ENCODE results near the gene ZPR1.
A peak's percentile ranks its signal among the peaks of the same experiment; 100 is the strongest.
"Not testable (repeated sequence)": the region's sequence is repeated elsewhere in the genome, so short reads cannot be mapped to it uniquely, and the experiment has no call there.

Gene ZPR1, protein sequence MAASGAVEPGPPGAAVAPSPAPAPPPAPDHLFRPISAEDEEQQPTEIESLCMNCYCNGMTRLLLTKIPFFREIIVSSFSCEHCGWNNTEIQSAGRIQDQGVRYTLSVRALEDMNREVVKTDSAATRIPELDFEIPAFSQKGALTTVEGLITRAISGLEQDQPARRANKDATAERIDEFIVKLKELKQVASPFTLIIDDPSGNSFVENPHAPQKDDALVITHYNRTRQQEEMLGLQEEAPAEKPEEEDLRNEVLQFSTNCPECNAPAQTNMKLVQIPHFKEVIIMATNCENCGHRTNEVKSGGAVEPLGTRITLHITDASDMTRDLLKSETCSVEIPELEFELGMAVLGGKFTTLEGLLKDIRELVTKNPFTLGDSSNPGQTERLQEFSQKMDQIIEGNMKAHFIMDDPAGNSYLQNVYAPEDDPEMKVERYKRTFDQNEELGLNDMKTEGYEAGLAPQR

DNA sequence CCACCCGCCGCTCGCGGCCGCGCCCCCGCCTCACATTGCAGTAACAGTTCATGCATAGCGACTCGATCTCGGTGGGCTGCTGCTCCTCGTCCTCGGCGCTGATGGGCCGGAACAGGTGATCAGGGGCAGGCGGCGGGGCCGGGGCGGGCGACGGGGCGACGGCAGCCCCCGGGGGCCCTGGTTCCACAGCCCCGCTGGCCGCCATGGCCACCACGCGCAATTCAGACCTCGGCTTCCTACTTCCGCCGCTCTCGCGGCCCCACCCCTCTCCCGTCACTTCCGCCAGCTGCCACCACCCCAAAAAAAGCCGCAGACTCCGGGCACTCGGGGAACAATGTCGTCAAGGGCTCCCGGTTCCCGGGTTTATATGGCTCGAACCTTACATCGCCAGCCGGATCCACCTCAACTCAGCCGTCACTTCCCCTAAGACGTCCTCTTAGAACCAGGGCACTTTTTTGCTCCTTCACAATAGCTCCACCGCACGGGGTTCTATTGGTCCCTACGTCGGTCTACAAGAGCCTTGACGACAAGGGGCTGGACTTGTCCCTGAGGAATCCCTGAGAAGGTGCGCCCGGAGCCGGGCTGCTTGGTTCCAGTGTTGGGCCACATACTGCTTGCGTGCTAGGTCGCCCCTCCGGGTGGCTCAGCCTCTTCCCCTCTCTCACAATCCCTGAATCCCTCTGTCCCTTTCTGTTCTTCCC lies at the start of gene ZPR1:
ZPR1 (minus strand) TSS at position 238 of the 701 bp plus-strand sequence; CDS start at position 205, 33 bp downstream.
- TF ChIP-seq ZNF274 (IDR thresholded peaks at IDR 0.05; ENCODE audit: low read depth, low read length) = no peak
- peak within 1 kb of the TSS; percentile 84 for H3K4me3 ChIP-seq (ENCODE audit: low read length)

DNA sequence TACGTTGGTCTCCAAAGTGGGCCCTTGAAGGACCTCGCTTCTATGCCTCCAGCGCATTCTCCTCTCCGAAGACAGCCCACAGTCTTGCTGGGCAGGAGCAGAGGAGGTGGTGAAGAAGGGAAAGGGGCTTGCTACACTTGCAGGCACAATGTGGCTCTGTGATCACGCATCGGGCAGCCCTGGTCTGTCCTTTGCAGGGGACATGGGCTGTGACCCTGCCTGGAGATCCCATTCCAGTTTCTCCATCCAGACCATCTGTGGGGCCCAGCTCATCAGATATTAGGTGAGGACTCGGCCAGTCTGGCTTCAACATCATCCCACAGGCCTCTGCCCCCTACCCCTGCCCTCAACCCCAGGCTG lies 48.8 kb upstream of the ZPR1 start:
- no peak overlapping the region for H3K4me3 ChIP-seq (ENCODE audit: low read length)
- no peak for TF ChIP-seq ZNF274 (IDR thresholded peaks at IDR 0.05; ENCODE audit: low read depth, low read length)

DNA sequence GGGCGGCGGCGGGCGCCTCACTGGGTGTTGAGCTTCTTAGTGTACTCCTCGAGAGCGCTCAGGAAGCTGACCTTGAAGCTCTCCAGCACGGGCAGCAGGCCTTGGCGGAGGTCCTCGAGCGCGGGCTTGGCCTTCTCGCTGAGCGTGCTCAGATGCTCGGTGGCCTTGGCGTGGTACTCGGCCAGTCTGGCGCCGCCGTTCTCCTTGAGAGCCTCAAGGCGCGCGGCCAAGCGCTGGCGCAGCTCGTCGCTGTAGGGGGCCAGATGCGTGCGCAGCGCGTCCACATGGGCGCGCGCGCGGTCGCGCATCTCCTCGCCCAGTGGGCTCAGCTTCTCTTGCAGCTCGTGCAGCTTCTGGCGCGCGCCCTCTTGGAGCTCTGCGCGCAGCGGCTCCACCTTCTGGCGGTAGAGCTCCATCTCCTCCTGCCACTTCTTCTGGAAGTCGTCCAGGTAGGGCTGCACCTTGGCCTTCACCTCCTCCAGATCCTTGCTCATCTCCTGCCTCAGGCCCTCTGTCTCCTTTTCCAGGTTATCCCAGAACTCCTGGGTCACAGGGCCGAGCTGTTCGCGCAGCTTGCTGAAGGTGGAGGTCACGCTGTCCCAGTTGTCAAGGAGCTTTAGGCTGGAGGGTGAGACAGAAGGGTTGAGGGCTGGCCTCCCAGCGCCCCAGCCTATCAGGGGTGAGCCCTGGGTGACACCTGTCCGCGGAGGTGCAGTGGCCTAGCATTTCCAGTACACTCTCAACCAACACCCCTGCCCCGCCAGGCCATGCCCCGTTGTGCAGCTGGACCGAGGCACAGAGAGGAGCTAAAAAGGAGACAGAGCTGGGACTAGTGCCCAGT lies 48.2 kb upstream of the ZPR1 start:
- no peak for TF ChIP-seq ZNF274 (IDR thresholded peaks at IDR 0.05; ENCODE audit: low read depth, low read length)
- H3K4me3 ChIP-seq (ENCODE audit: low read length) = peak overlapping the region; percentile 3; the same call in 1 of the 2 replicates

DNA sequence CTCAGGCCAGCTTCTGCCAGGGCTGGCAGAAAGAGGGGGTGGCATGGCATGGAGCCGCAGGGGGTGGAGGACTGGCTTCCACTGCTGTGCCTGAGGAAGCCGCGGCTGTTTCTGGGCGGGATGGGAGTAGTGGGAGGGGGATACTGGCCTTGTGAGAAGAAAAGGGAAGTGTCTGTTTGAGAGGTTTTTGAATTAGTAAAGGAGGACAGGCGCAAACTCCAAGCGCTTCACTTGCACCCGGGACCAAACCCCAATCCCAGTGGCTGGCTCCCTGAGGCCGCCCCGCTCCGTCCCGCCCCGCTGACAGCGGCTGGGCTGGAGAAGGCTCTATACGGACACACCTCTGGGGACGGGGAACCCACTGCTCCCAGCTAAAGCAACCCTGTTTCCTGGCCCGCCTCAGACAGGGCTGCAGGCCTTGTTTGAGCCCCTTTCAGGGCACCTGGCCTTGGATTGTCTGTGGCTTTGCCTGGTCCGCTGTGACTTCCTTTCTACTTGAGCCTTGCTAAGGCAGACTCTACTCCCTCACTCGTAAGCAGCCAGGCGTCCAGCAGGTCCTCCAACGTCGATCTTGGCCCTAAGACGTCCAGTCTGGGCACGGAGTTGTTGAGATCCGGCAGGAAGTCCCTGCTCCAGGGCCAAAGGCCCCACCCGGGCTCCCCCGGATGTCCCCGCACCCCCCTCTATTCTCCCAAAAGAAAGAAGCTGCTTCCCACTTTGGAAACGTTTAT lies 47.4 kb upstream of the ZPR1 start:
- TF ChIP-seq ZNF274 (IDR thresholded peaks at IDR 0.05; ENCODE audit: low read depth, low read length) = no peak
- peak overlapping the region; percentile 3; the same call in 1 of the 2 replicates for H3K4me3 ChIP-seq (ENCODE audit: low read length)

DNA sequence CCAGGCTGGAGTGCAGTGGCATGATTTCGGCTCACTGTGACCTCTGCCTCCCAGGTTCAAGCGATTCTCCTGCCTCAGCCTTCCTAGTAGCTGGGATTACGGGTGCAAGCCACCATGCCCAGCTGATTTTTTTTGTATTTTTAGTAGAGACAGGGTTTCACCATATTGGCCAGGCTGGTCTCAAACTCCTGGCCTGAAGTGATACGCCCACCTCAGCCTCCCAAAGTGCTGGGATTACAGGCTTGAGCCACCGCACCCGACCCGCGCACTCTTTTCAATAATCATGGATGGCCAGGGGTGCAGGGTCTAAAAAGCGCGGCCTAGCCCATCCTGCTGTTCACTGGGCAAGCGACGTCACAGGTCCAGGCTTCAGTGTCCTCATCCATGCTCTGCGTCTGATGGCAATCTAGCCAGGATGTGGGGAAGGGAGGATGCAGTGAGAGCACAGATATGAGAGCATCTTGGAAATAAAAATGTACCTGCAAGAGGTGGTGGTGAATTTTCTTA lies 46.8 kb upstream of the ZPR1 start:
- H3K4me3 ChIP-seq (ENCODE audit: low read length) = not testable (repeated sequence)

DNA sequence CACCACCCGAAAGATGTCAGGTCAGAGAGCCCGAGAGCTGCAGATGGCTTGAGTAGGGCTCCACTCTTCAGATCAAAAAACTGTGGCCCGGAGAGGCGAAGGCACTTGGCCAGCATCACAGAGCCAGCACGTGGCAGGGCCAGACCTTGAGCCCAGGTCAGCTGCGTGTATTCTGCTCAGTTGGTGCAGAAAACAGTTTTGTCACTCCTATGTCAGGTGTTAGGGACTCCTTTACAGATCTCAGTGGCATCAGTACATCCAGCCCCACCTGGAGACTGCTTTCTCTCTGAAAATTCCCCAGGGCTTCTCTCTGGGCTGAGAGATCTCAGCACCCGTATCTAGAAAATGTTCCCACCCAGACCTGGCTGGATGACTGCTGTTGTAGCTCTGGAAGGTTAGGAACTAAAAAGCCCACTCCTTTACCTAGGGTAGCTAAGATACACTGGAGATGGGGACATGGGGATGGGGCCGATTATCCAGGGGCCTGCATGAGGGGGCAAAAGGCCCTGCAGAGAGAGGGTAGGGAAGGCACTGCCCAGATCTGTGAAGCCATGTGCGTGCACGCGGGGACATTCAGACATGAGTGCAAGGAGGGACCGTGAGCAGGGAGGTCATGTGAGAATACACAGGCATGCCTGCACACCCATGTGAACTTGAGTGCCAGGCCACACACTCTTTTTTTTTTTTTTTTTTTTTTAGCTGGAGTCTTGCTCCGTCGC lies 46.2 kb upstream of the ZPR1 start:
- TF ChIP-seq ZNF274 (IDR thresholded peaks at IDR 0.05; ENCODE audit: low read depth, low read length) = no peak
- H3K4me3 ChIP-seq (ENCODE audit: low read length) = no peak overlapping the region

DNA sequence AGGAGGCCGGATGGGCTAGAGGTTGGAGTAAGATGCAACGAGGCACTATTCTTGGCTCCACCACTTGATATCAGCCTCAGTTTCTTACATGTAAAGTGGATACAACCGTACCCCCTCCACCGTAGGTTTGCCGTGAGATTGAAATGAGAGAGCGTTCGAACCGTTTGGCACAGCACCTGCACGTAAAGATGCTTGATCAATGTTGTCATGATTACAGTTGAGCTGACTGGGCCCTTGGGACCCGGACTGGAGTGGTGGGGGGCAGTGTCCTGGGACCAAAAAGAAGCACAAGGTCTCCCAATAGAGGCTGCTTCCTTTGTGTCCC lies 45.6 kb upstream of the ZPR1 start:
- TF ChIP-seq ZNF274 (IDR thresholded peaks at IDR 0.05; ENCODE audit: low read depth, low read length) = no peak
- no peak overlapping the region for H3K4me3 ChIP-seq (ENCODE audit: low read length)

DNA sequence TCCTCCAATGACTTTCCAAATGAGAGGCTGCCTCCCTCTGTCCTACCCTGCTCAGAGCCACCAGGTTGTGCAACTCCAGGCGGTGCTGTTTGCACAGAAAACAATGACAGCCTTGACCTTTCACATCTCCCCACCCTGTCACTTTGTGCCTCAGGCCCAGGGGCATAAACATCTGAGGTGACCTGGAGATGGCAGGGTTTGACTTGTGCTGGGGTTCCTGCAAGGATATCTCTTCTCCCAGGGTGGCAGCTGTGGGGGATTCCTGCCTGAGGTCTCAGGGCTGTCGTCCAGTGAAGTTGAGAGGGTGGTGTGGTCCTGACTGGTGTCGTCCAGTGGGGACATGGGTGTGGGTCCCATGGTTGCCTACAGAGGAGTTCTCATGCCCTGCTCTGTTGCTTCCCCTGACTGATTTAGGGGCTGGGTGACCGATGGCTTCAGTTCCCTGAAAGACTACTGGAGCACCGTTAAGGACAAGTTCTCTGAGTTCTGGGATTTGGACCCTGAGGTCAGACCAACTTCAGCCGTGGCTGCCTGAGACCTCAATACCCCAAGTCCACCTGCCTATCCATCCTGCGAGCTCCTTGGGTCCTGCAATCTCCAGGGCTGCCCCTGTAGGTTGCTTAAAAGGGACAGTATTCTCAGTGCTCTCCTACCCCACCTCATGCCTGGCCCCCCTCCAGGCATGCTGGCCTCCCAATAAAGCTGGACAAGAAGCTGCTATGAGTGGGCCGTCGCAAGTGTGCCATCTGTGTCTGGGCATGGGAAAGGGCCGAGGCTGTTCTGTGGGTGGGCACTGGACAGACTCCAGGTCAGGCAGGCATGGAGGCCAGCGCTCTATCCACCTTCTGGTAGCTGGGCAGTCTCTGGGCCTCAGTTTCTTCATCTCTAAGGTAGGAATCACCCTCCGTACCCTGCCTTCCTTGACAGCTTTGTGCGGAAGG lies 44.8 kb upstream of the ZPR1 start:
- no peak for TF ChIP-seq ZNF274 (IDR thresholded peaks at IDR 0.05; ENCODE audit: low read depth, low read length)
- H3K4me3 ChIP-seq (ENCODE audit: low read length) = no peak overlapping the region

DNA sequence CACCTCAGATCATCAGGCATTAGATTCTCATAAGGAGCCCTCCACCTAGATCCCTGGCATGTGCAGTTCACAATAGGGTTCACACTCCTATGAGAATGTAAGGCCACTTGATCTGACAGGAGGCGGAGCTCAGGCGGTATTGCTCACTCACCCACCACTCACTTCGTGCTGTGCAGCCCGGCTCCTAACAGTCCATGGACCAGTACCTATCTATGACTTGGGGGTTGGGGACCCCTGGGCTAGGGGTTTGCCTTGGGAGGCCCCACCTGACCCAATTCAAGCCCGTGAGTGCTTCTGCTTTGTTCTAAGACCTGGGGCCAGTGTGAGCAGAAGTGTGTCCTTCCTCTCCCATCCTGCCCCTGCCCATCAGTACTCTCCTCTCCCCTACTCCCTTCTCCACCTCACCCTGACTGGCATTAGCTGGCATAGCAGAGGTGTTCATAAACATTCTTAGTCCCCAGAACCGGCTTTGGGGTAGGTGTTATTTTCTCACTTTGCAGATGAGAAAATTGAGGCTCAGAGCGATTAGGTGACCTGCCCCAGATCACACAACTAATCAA lies 44.0 kb upstream of the ZPR1 start:
- no peak overlapping the region for H3K4me3 ChIP-seq (ENCODE audit: low read length)
- no peak for TF ChIP-seq ZNF274 (IDR thresholded peaks at IDR 0.05; ENCODE audit: low read depth, low read length)

DNA sequence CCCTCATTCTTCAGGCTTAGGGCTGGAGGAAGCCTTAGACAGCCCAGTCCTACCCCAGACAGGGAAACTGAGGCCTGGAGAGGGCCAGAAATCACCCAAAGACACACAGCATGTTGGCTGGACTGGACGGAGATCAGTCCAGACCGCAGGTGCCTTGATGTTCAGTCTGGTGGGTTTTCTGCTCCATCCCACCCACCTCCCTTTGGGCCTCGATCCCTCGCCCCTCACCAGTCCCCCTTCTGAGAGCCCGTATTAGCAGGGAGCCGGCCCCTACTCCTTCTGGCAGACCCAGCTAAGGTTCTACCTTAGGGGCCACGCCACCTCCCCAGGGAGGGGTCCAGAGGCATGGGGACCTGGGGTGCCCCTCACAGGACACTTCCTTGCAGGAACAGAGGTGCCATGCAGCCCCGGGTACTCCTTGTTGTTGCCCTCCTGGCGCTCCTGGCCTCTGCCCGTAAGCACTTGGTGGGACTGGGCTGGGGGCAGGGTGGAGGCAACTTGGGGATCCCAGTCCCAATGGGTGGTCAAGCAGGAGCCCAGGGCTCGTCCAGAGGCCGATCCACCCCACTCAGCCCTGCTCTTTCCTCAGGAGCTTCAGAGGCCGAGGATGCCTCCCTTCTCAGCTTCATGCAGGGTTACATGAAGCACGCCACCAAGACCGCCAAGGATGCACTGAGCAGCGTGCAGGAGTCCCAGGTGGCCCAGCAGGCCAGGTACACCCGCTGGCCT lies 42.5 kb upstream of the ZPR1 start:
- TF ChIP-seq ZNF274 (IDR thresholded peaks at IDR 0.05; ENCODE audit: low read depth, low read length) = no peak
- H3K4me3 ChIP-seq (ENCODE audit: low read length) = no peak overlapping the region

DNA sequence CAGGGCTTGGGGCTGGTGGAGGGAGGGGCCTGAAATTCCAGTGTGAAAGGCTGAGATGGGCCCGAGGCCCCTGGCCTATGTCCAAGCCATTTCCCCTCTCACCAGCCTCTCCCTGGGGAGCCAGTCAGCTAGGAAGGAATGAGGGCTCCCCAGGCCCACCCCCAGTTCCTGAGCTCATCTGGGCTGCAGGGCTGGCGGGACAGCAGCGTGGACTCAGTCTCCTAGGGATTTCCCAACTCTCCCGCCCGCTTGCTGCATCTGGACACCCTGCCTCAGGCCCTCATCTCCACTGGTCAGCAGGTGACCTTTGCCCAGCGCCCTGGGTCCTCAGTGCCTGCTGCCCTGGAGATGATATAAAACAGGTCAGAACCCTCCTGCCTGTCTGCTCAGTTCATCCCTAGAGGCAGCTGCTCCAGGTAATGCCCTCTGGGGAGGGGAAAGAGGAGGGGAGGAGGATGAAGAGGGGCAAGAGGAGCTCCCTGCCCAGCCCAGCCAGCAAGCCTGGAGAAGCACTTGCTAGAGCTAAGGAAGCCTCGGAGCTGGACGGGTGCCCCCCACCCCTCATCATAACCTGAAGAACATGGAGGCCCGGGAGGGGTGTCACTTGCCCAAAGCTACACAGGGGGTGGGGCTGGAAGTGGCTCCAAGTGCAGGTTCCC lies 41.8 kb upstream of the ZPR1 start, which contains the start of gene APOC3:
APOC3 (plus strand) TSS at position 383 of the 659 bp plus-strand sequence. CDS start 676 bp downstream, outside the sequence.
- H3K4me3 ChIP-seq (ENCODE audit: low read length) = no peak within 1 kb of the TSS
- no peak for TF ChIP-seq ZNF274 (IDR thresholded peaks at IDR 0.05; ENCODE audit: low read depth, low read length)

Data from GM08714 (cell line).